IMR-90 (cell line): Measurements from ENCODE around the gene C9orf43. TPM values are rescaled to one million over a fixed set of nuclear protein-coding genes. Genes with fewer than 3 reads are reported as not detected.

Source experiments
- ATAC-seq: fragments of 200-7000 bp; cut with Tn5 transposase; 2 replicates; pipeline ENCODE4 v1.9.1; 2020; ENCODE audit warnings: low read depth, mild to moderate bottlenecking, moderate library complexity
- BruUV-seq: library from RNA; stranded (reverse); fragments of 400-500 nt; replicated peaks from 2 replicates; lab custom pipeline; 2021; lab: Mats Ljungman, UMichigan
- CTCF ChIA-PET: fragments of 300-600 bp; formaldehyde crosslinking; extraction: SDS; loops from one replicate; lab custom pipeline; 2021; ENCODE audit warnings: antibody characterized with exemption; lab: Yijun Ruan, JAX
- POLR2A ChIA-PET: fragments of 300-600 bp; sonication (Branson Sonifier 250); formaldehyde crosslinking; loops from one replicate; lab custom pipeline; 2022; ENCODE audit warnings: antibody characterized with exemption; ENCODE audit not compliant: unreplicated experiment; lab: Charles Lee
- DNase-seq: peaks from one replicate; pipeline ENCODE4 v3.0.0; 2013
- H2AFZ ChIP-seq: replicated peaks from 2 replicates; pipeline ENCODE3; 2013; ENCODE audit warnings: low read length, mild to moderate bottlenecking; ENCODE audit not compliant: poor library complexity
- H2AK5ac ChIP-seq: 2 replicates; pipeline ENCODE4 v1.6.1; 2013; ENCODE audit warnings: low read depth, low read length, inconsistent platforms
- H2AK9ac ChIP-seq: replicated peaks from 2 replicates; pipeline ENCODE3; 2013; ENCODE audit warnings: mild to moderate bottlenecking, low read depth, low read length, moderate library complexity; ENCODE audit not compliant: poor library complexity
- H2BK120ac ChIP-seq: 2 replicates; pipeline ENCODE4 v1.6.1; 2013; ENCODE audit warnings: low read depth, low read length, inconsistent platforms
- H2BK15ac ChIP-seq: 3 replicates; pipeline ENCODE4 v1.6.1; 2013; ENCODE audit warnings: low read depth, low read length, inconsistent platforms
- H2BK20ac ChIP-seq: 2 replicates; pipeline ENCODE4 v1.6.1; 2013; ENCODE audit warnings: low read depth, mild to moderate bottlenecking, inconsistent platforms, low read length, moderate library complexity
- H2BK5ac ChIP-seq: 2 replicates; pipeline ENCODE4 v1.6.1; 2013; ENCODE audit warnings: mild to moderate bottlenecking, low read depth, low read length, inconsistent platforms; ENCODE audit not compliant: poor library complexity, severe bottlenecking
- H3K14ac ChIP-seq: replicated peaks from 2 replicates; pipeline ENCODE4 v1.6.1; 2013; ENCODE audit warnings: low read depth, low read length, inconsistent platforms
- H3K18ac ChIP-seq: 2 replicates; pipeline ENCODE4 v1.6.1; 2013; ENCODE audit warnings: low read depth, low read length, control low read depth
- H3K23ac ChIP-seq: 2 replicates; pipeline ENCODE4 v1.6.1; 2013; ENCODE audit warnings: low read depth, low read length, inconsistent platforms
- H3K27ac ChIP-seq: 2 replicates; pipeline ENCODE4 v1.5.1; 2013; ENCODE audit warnings: mild to moderate bottlenecking, control low read depth, low read length; ENCODE audit not compliant: insufficient read depth
- H3K27me3 ChIP-seq: 2 replicates; pipeline ENCODE4 v1.6.1; 2013; ENCODE audit warnings: low read length; ENCODE audit not compliant: control insufficient read depth, insufficient read depth
- H3K36me3 ChIP-seq: 2 replicates; pipeline ENCODE4 v1.6.1; 2013; ENCODE audit warnings: low read length, mixed read lengths; ENCODE audit not compliant: control insufficient read depth, insufficient read depth
- H3K4ac ChIP-seq: 2 replicates; pipeline ENCODE4 v1.6.1; 2013; ENCODE audit warnings: low read depth, low read length, inconsistent platforms
- H3K4me1 ChIP-seq: 2 replicates; pipeline ENCODE4 v1.6.1; 2013; ENCODE audit warnings: low read length, mixed read lengths; ENCODE audit not compliant: control insufficient read depth, insufficient read depth
- H3K4me2 ChIP-seq: 2 replicates; pipeline ENCODE4 v1.6.1; 2013; ENCODE audit warnings: low read depth, mild to moderate bottlenecking, control low read depth, low read length, moderate library complexity
- H3K4me3 ChIP-seq: 2 replicates; pipeline ENCODE4 v1.5.1; 2013; ENCODE audit warnings: low read depth, mild to moderate bottlenecking, control low read depth, low read length, moderate library complexity; ENCODE audit not compliant: insufficient read depth
- H3K56ac ChIP-seq: 2 replicates; pipeline ENCODE4 v1.6.1; 2013; ENCODE audit warnings: low read length, inconsistent platforms; ENCODE audit not compliant: insufficient read depth; ENCODE audit errors: extremely low read depth
- H3K79me1 ChIP-seq, 2 experiments: 2 replicates each; pipeline ENCODE4 v1.6.1; 2013; ENCODE audit warnings: low read length in 2 of 2, inconsistent platforms in 1 of 2, low read depth in 1 of 2
- H3K9ac ChIP-seq: 2 replicates; pipeline ENCODE4 v1.6.1; 2013; ENCODE audit warnings: low read depth, low read length, control low read depth
- H3K9me1 ChIP-seq: 2 replicates; pipeline ENCODE4 v1.6.1; 2013; ENCODE audit warnings: low read length, inconsistent platforms; ENCODE audit not compliant: insufficient read depth
- H3K9me3 ChIP-seq: 2 replicates; pipeline ENCODE4 v1.6.1; 2013; ENCODE audit warnings: low read length; ENCODE audit not compliant: control insufficient read depth, insufficient read depth
- H4K20me1 ChIP-seq: 2 replicates; pipeline ENCODE4 v1.6.1; 2013; ENCODE audit warnings: low read length, inconsistent platforms; ENCODE audit not compliant: insufficient read depth
- H4K5ac ChIP-seq: 2 replicates; pipeline ENCODE4 v1.6.1; 2013; ENCODE audit warnings: mild to moderate bottlenecking, low read depth, low read length, control low read depth
- H4K8ac ChIP-seq, 2 experiments: 2 replicates each; pipeline ENCODE4 v1.6.1; 2013; ENCODE audit warnings: low read depth in 2 of 2, low read length in 2 of 2, control low read depth in 1 of 2, inconsistent platforms in 1 of 2
- H4K91ac ChIP-seq: 2 replicates; pipeline ENCODE4 v1.6.1; 2013; ENCODE audit warnings: low read depth, low read length, inconsistent platforms; ENCODE audit not compliant: insufficient read depth
- BHLHE40 ChIP-seq: fragments of 150-350 bp; IDR thresholded peaks from 2 replicates; pipeline ENCODE4 v1.6.1; 2016; ENCODE audit warnings: mild to moderate bottlenecking, low read depth, low read length
- CHD1 ChIP-seq: IDR thresholded peaks from 2 replicates; pipeline ENCODE4 v1.6.1; 2012; ENCODE audit warnings: low read depth, low read length, improper control_type of control experiment
- ELK1 ChIP-seq: fragments of 150-350 bp; IDR thresholded peaks from 2 replicates; pipeline ENCODE4 v1.6.1; 2016; ENCODE audit warnings: low read depth, mild to moderate bottlenecking, low read length, moderate library complexity, borderline replicate concordance
- MAFK ChIP-seq: IDR thresholded peaks from 2 replicates; pipeline ENCODE4 v1.6.1; 2012; ENCODE audit warnings: low read depth, low read length, improper control_type of control experiment
- MAZ ChIP-seq: IDR thresholded peaks from 2 replicates; pipeline ENCODE4 v1.6.1; 2012; ENCODE audit warnings: low read depth, mild to moderate bottlenecking, low read length, improper control_type of control experiment, moderate library complexity, borderline replicate concordance
- MXI1 ChIP-seq: IDR thresholded peaks from 2 replicates; pipeline ENCODE4 v1.6.1; 2012; ENCODE audit warnings: low read depth, mild to moderate bottlenecking, low read length, moderate library complexity, borderline replicate concordance
- NFE2L2 ChIP-seq: fragments of 150-350 bp; IDR thresholded peaks from 2 replicates; pipeline ENCODE4 v1.6.1; 2016; ENCODE audit warnings: low read depth, mild to moderate bottlenecking, low read length
- POLR2A ChIP-seq: IDR thresholded peaks from 2 replicates; pipeline ENCODE4 v1.6.1; 2012; ENCODE audit warnings: mild to moderate bottlenecking, low read depth, low read length
- RAD21 ChIP-seq: IDR thresholded peaks from 2 replicates; pipeline ENCODE4 v1.6.1; 2012; ENCODE audit warnings: low read length, improper control_type of control experiment
- RCOR1 ChIP-seq: IDR thresholded peaks from 2 replicates; pipeline ENCODE4 v1.6.1; 2012; ENCODE audit warnings: mild to moderate bottlenecking, low read length, improper control_type of control experiment; ENCODE audit not compliant: insufficient replicate concordance
- RFX5 ChIP-seq: IDR thresholded peaks from 2 replicates; pipeline ENCODE4 v1.8.0; 2012; ENCODE audit warnings: low read depth, mild to moderate bottlenecking, low read length, moderate library complexity
- SMC3 ChIP-seq: fragments of 150-350 bp; IDR thresholded peaks from 2 replicates; pipeline ENCODE4 v1.6.1; 2016; ENCODE audit warnings: low read depth, mild to moderate bottlenecking, antibody characterized with exemption, low read length, moderate library complexity
- USF2 ChIP-seq: fragments of 150-350 bp; IDR thresholded peaks from 2 replicates; pipeline ENCODE4 v1.6.1; 2017; ENCODE audit warnings: mild to moderate bottlenecking, antibody characterized with exemption, low read length, low read depth
- WGBS, 2 experiments: methylation state at CpG; one replicate each; pipeline versions ENCODE4 v1.1.5 to v1.1.7; 2013; ENCODE audit warnings: missing lambda C conversion rate in 2 of 2; ENCODE audit not compliant: insufficient read length in 1 of 2; ENCODE audit errors: extremely low coverage in 2 of 2; 5-methylcytosine and 5-hydroxymethylcytosine counted together
- dilution Hi-C: fragments of 300-500 bp; cut with HindIII; formaldehyde crosslinking; loops from one replicate; pipeline ENCODE4 v1.14.3; 2018; ENCODE audit warnings: low sequenced_read_pairs; ENCODE audit not compliant: unreplicated experiment
- in situ Hi-C: fragments of 300-500 bp; cut with MboI; formaldehyde crosslinking; loops from 3 replicates; pipeline ENCODE4 v1.14.3; 2019; ENCODE audit warnings: low sequenced_read_pairs, inconsistent platforms, mixed read lengths
- intact Hi-C: fragments of 100-400 bp; cut with micrococcal nuclease; formaldehyde crosslinking; loops from 2 replicates; pipeline ENCODE4 v1.10.0; 2022
- polyA plus RNA-seq, 3 experiments: library from polyadenylated mRNA; depleted of rRNA; stranded (reverse); fragments of >200 nt; gene quantifications; 2 replicates each; pipeline ENCODE4 v1.2.3, GENCODE V29; 2012; ENCODE audit warnings: low replicate concordance in 1 of 3
- total RNA-seq: library from RNA; depleted of rRNA; stranded (reverse); fragments of >200 nt; gene quantifications from 2 replicates; pipeline ENCODE4 v1.2.3, GENCODE V29; 2012
- TF ChIP-seq, protein P1 (sequence below): conservative IDR thresholded peaks from 2 replicates; pipeline ENCODE4 v1.5.1; 2012; ENCODE audit warnings: mild to moderate bottlenecking, low read depth, low read length, improper control_type of control experiment

C9orf43 gene
- total and polyA plus RNA-seq, 2 of the 4 experiments (the other 2 are of a cell fraction): 0.36 to 0.46 TPM

- peaks cover 3% of the 10 kb centered on the region; the same call in 1 of the 2 replicates for H3K9me1 ChIP-seq
- in situ Hi-C loops: no loop called here
- no peak overlapping the region for H2BK120ac ChIP-seq
- ChIA-PET POLR2A (no interaction called here), CTCF (no interaction called here)
- WGBS, 2 experiments: 91% methylated on average over 7 of the region's 17 CpGs; no CpG with 5 or more reads in 1 of the 2 experiments
- no peak for TF ChIP-seq POLR2A
- no peak for TF ChIP-seq RCOR1
- TF ChIP-seq RFX5: no peak
- TF ChIP-seq MXI1: no peak
- TF ChIP-seq USF2: no peak
- TF ChIP-seq MAFK: no peak
- no peak for TF ChIP-seq MAZ
- no peak for TF ChIP-seq BHLHE40
- no peak for TF ChIP-seq NFE2L2
- TF ChIP-seq, protein P1, sequence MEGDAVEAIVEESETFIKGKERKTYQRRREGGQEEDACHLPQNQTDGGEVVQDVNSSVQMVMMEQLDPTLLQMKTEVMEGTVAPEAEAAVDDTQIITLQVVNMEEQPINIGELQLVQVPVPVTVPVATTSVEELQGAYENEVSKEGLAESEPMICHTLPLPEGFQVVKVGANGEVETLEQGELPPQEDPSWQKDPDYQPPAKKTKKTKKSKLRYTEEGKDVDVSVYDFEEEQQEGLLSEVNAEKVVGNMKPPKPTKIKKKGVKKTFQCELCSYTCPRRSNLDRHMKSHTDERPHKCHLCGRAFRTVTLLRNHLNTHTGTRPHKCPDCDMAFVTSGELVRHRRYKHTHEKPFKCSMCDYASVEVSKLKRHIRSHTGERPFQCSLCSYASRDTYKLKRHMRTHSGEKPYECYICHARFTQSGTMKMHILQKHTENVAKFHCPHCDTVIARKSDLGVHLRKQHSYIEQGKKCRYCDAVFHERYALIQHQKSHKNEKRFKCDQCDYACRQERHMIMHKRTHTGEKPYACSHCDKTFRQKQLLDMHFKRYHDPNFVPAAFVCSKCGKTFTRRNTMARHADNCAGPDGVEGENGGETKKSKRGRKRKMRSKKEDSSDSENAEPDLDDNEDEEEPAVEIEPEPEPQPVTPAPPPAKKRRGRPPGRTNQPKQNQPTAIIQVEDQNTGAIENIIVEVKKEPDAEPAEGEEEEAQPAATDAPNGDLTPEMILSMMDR: no peak
- TF ChIP-seq ELK1: no peak
- TF ChIP-seq CHD1: no peak
- no peak for TF ChIP-seq RAD21
- TF ChIP-seq SMC3: no peak
- H4K8ac ChIP-seq: no peak overlapping the region
- H3K14ac ChIP-seq: no peak overlapping the region
- no peaks in the 10 kb centered on the region for H3K4me1 ChIP-seq
- no peak overlapping the region for H3K4ac ChIP-seq
- no peak overlapping the region for H2BK20ac ChIP-seq
- dilution Hi-C loops: no loop called here
- H2BK5ac ChIP-seq: no peak overlapping the region
- no peak overlapping the region for H3K23ac ChIP-seq
- intact Hi-C loops: no loop called here
- no peak for ATAC-seq
- no peak overlapping the region for H2AK5ac ChIP-seq
- no peak overlapping the region for H4K5ac ChIP-seq
- no TSS peak for BruUV-seq
- no peaks in the 10 kb centered on the region for H4K20me1 ChIP-seq
- H3K4me3 ChIP-seq: no peak overlapping the region
- no peak overlapping the region for H3K4me2 ChIP-seq
- H3K9me3 ChIP-seq: no peaks in the 10 kb centered on the region
- no peak overlapping the region for H3K18ac ChIP-seq
- H3K79me1 ChIP-seq: peaks cover 3% of the 10 kb centered on the region in 2 experiments; a peak in 2 of 4 replicates
- no peak overlapping the region for H3K27ac ChIP-seq
- H2AK9ac ChIP-seq: no peak overlapping the region
- H2AFZ ChIP-seq: no peak overlapping the region
- H3K9ac ChIP-seq: no peak overlapping the region
- no peak overlapping the region for H3K56ac ChIP-seq
- H2BK15ac ChIP-seq: no peak overlapping the region
- no peak for DNase-seq
- H3K27me3 ChIP-seq: no peaks in the 10 kb centered on the region
- peaks cover 49% of the 10 kb centered on the region for H3K36me3 ChIP-seq
- H4K91ac ChIP-seq: no peak overlapping the region
These were observed 20.2 kb upstream of the C9orf43 start for GRCh38 chr9:113390192-113390960.
